Thyroid gland (tissue), 4 donors: Measurements from ENCODE around the gene ITPRID2.

Experiments used
- POLR2A ChIP-seq, 2 donors: fragments of 450-650 bp; IDR thresholded peaks; one replicate each; pipeline ENCODE4 v1.6.1; 2017; ENCODE audit warnings: antibody characterized with exemption in 2 of 2, mild to moderate bottlenecking in 2 of 2, moderate library complexity in 1 of 2
- TF ChIP-seq, protein P1 (sequence below), 6 experiments: fragments of 200-600 bp in 3 of 6; fragments of 450-650 bp in 3 of 6; sonication (generic) in 3 of 6; IDR thresholded peaks; one replicate each; pipeline ENCODE4 v1.5.1; 2016 to 2019; ENCODE audit warnings: antibody characterized with exemption in 6 of 6, mild to moderate bottlenecking in 2 of 6, inconsistent platforms in 1 of 6, moderate library complexity in 1 of 6

DNA sequence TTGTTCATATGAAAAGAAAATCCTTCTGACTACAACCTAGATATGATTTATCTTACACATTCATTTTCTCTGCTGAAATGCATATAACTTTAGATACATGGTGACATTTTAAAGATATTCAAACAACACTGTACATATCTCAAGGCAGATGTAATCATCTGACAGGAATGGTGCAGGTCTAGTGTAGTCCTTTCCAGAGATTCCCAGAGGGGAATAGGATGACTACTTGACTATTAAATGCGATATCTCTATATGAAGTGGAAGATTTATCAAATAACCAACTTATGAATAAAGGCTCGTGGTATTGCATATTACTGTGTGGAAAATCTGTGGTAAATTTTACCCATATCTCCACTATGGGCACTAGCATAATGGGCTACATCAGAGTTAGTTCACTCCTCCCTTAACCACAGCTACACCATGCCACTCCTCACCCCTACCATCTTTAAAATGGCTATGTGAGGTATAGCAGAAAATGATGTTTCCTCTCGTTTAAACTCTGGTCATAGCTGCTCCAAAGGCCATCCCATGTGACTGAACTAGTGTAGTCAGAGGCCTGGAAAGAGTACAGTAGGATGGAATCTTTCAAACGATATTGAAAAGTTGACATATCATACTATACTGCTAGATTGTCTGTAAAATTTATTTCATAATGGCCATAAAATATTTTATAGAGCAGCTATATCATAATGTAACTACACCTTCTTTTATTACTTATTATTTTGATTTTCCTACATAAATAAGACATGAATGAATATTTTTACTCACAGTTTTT is 9.1 kb upstream of the ITPRID2 start:
- TF ChIP-seq, protein P1, sequence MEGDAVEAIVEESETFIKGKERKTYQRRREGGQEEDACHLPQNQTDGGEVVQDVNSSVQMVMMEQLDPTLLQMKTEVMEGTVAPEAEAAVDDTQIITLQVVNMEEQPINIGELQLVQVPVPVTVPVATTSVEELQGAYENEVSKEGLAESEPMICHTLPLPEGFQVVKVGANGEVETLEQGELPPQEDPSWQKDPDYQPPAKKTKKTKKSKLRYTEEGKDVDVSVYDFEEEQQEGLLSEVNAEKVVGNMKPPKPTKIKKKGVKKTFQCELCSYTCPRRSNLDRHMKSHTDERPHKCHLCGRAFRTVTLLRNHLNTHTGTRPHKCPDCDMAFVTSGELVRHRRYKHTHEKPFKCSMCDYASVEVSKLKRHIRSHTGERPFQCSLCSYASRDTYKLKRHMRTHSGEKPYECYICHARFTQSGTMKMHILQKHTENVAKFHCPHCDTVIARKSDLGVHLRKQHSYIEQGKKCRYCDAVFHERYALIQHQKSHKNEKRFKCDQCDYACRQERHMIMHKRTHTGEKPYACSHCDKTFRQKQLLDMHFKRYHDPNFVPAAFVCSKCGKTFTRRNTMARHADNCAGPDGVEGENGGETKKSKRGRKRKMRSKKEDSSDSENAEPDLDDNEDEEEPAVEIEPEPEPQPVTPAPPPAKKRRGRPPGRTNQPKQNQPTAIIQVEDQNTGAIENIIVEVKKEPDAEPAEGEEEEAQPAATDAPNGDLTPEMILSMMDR (IDR thresholded peaks at IDR 0.05), result no peak
- TF ChIP-seq POLR2A (IDR thresholded peaks at IDR 0.05), result no peak
